ENCODE data around the gene SNAPC5. TPM values are rescaled to one million over a fixed set of nuclear protein-coding genes. Genes with fewer than 3 reads are reported as not detected.

Gene SNAPC5
- total and polyA plus RNA-seq, 10 of the 15 experiments (the other 5 are each of a cell fraction or from before 2014, with no cell fraction given) = 14.4 to 53.5 (median 36.9) TPM

- no peak for TF ChIP-seq GATAD2B (conservative IDR thresholded peaks at IDR 0.05; ENCODE audit: low read depth)
- no peak for TF ChIP-seq CREM (IDR thresholded peaks at IDR 0.05; ENCODE audit: low read depth)
- TF ChIP-seq PAX8 (IDR thresholded peaks at IDR 0.05) = no peak
- TF ChIP-seq NR2C1 (IDR thresholded peaks at IDR 0.05) = no peak
- no peak for TF ChIP-seq ZZZ3 (IDR thresholded peaks at IDR 0.05; ENCODE audit: control insufficient read depth, insufficient read length, low read depth)
- peak; percentile 43; the same call in 1 of the 2 replicates for TF ChIP-seq SIN3A (IDR thresholded peaks at IDR 0.05; ENCODE audit: low read depth, low read length)
- TF ChIP-seq EP300 (IDR thresholded peaks at IDR 0.05; ENCODE audit: borderline replicate concordance in 1 of 2, control insufficient read depth in 1 of 2, low read depth in 2 of 2, low read length in 2 of 2) = no peak
- TF ChIP-seq, protein P1, sequence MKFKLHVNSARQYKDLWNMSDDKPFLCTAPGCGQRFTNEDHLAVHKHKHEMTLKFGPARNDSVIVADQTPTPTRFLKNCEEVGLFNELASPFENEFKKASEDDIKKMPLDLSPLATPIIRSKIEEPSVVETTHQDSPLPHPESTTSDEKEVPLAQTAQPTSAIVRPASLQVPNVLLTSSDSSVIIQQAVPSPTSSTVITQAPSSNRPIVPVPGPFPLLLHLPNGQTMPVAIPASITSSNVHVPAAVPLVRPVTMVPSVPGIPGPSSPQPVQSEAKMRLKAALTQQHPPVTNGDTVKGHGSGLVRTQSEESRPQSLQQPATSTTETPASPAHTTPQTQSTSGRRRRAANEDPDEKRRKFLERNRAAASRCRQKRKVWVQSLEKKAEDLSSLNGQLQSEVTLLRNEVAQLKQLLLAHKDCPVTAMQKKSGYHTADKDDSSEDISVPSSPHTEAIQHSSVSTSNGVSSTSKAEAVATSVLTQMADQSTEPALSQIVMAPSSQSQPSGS (IDR thresholded peaks at IDR 0.05; ENCODE audit: low read length) = peak; percentile 54; the same call in 1 of the 2 replicates
- peak; percentile 90 for TF ChIP-seq ZNF384 (IDR thresholded peaks at IDR 0.05; ENCODE audit: borderline replicate concordance, low read depth, low read length)
- TF ChIP-seq ETV6 (conservative IDR thresholded peaks at IDR 0.05 in 1 of 2, IDR thresholded peaks at IDR 0.05 in 1 of 2; ENCODE audit: borderline replicate concordance in 1 of 2, low read depth in 1 of 2) = peak in 1 of 2 experiments; percentile 29; a peak in 1 of 4 replicates
- no peak for TF ChIP-seq SUPT20H (IDR thresholded peaks at IDR 0.05; ENCODE audit: borderline replicate concordance, control insufficient read depth, low read depth, low read length)
- no peak for TF ChIP-seq BRCA1 (IDR thresholded peaks at IDR 0.05; ENCODE audit: low read depth, low read length)
- no peak for TF ChIP-seq SMC3 (IDR thresholded peaks at IDR 0.05; ENCODE audit: borderline replicate concordance, low read length)
- TF ChIP-seq, protein P2, sequence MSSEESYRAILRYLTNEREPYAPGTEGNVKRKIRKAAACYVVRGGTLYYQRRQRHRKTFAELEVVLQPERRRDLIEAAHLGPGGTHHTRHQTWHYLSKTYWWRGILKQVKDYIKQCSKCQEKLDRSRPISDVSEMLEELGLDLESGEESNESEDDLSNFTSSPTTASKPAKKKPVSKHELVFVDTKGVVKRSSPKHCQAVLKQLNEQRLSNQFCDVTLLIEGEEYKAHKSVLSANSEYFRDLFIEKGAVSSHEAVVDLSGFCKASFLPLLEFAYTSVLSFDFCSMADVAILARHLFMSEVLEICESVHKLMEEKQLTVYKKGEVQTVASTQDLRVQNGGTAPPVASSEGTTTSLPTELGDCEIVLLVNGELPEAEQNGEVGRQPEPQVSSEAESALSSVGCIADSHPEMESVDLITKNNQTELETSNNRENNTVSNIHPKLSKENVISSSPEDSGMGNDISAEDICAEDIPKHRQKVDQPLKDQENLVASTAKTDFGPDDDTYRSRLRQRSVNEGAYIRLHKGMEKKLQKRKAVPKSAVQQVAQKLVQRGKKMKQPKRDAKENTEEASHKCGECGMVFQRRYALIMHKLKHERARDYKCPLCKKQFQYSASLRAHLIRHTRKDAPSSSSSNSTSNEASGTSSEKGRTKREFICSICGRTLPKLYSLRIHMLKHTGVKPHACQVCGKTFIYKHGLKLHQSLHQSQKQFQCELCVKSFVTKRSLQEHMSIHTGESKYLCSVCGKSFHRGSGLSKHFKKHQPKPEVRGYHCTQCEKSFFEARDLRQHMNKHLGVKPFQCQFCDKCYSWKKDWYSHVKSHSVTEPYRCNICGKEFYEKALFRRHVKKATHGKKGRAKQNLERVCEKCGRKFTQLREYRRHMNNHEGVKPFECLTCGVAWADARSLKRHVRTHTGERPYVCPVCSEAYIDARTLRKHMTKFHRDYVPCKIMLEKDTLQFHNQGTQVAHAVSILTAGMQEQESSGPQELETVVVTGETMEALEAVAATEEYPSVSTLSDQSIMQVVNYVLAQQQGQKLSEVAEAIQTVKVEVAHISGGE (CRISPR knock-in tag; IDR thresholded peaks at IDR 0.05) = no peak
- TF ChIP-seq ZBTB40 (IDR thresholded peaks at IDR 0.05; ENCODE audit: borderline replicate concordance) = no peak
- TF ChIP-seq KAT2A (conservative IDR thresholded peaks at IDR 0.05; ENCODE audit: control insufficient read depth, low read depth, low read length) = no peak
Observed at GRCh38 chr15:66472176-66472999, 25.2 kb downstream of the SNAPC5 start (continued).

Measured in GM12878 (cell line).